IPS DF 4.7 (cell line): ENCODE measurements around the gene TRMT13.

Source experiments
- DNase-seq: peaks from one replicate; pipeline ENCODE4 v3.0.0-alpha.2; 2013; ENCODE audit warnings: low spot score; ENCODE audit errors: extremely low read depth

The TRMT13 gene

GRCh38 chr1:100132566-100133477 is at the start of gene TRMT13, which contains the start of gene SASS6:
TSS of gene TRMT13 (plus strand) at chr1:100133163. CDS start at chr1:100133169, 6 bp downstream.
TSS of gene SASS6 (minus strand) at chr1:100132930. CDS start at chr1:100132814, 116 bp downstream.
- DNase-seq: peak; percentile 84

GRCh38 chr1:100087396-100087795 is 45.6 kb upstream of the TRMT13 start:
- DNase-seq: no peak

GRCh38 chr1:100089082-100089481 is 43.9 kb upstream of the TRMT13 start:
- DNase-seq: no peak

- DNase-seq: no peak
These were observed 42.5 kb upstream of the TRMT13 start for GRCh38 chr1:100090471-100090870.

GRCh38 chr1:100100202-100100601 is 32.8 kb upstream of the TRMT13 start:
- DNase-seq: no peak

- no peak for DNase-seq
These were observed 31.4 kb upstream of the TRMT13 start for GRCh38 chr1:100101564-100101963.

- DNase-seq: no peak
These were observed 25.3 kb upstream of the TRMT13 start for GRCh38 chr1:100107696-100108095.

- no peak for DNase-seq
These were observed 23.4 kb upstream of the TRMT13 start for GRCh38 chr1:100109554-100110066.

GRCh38 chr1:100115524-100115923 is 17.4 kb upstream of the TRMT13 start:
- DNase-seq: no peak

GRCh38 chr1:100122177-100122576 is 10.8 kb upstream of the TRMT13 start:
- no peak for DNase-seq

- DNase-seq: no peak
These were observed 5.7 kb upstream of the TRMT13 start for GRCh38 chr1:100127226-100127625.

GRCh38 chr1:100130552-100131077 is 2.3 kb upstream of the TRMT13 start:
- no peak for DNase-seq

GRCh38 chr1:100131623-100132022 is 1.3 kb upstream of the TRMT13 start:
- DNase-seq: no peak

- no peak for DNase-seq
These were observed 1.9 kb downstream of the TRMT13 start for GRCh38 chr1:100134872-100135271.

- DNase-seq: no peak
These were observed 4.6 kb downstream of the TRMT13 start for GRCh38 chr1:100137602-100138001.

- DNase-seq: no peak
These were observed 8.2 kb downstream of the TRMT13 start for GRCh38 chr1:100141192-100141591.

GRCh38 chr1:100142343-100142742 is 9.4 kb downstream of the TRMT13 start:
- no peak for DNase-seq

GRCh38 chr1:100145116-100145515 is 12.2 kb downstream of the TRMT13 start:
- no peak for DNase-seq

- DNase-seq: no peak
These were observed 14.0 kb downstream of the TRMT13 start for GRCh38 chr1:100146958-100147357.

GRCh38 chr1:100147875-100148274 is 14.9 kb downstream of the TRMT13 start:
- DNase-seq: no peak

- DNase-seq: no peak
These were observed 18.7 kb downstream of the TRMT13 start for GRCh38 chr1:100151679-100152078.

GRCh38 chr1:100152271-100152670 is 19.3 kb downstream of the TRMT13 start:
- DNase-seq: no peak

GRCh38 chr1:100162881-100163280 is 29.9 kb downstream of the TRMT13 start:
- no peak for DNase-seq
